Right lobe of liver (tissue), 4 donors: ENCODE measurements around the gene C2CD4B.

Experiments
- CTCF ChIP-seq, 4 donors: fragments of 200-600 bp in 3 of 4; fragments of 450-650 bp in 1 of 4; IDR thresholded peaks; one replicate each; pipeline versions ENCODE4 v1.5.1 to v1.8.0; 2016 to 2022; ENCODE audit warnings: antibody characterized with exemption in 4 of 4, mild to moderate bottlenecking in 2 of 4
- POLR2A ChIP-seq: fragments of 450-650 bp; IDR thresholded peaks from one replicate; pipeline ENCODE4 v1.6.1; 2017; ENCODE audit warnings: antibody characterized with exemption, mild to moderate bottlenecking
- donor health status: DM: no; HTN: no; CAD: no.
- donor health status: DM: no; HTN: no; CAD: no.
- donor health status: DM: no; HTN: yes; CAD: no.

DNA sequence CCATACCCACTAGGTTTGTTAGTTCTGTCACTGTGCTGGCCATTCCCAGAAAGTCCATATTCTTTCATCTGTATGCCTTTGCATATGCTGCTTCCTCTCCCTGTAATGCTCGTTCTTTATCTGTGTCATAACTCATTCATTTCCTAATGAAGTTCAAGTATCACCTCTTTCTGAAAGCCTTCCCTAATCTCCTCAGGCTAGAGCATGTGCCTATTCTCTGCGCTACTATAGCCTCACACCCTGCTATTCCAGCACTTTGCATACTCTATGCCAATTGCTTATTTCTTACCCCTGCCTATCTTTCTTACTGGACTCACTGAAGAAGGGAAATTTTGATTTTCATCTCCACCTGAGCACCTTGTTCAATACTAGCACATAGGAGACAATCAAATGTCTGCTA, 25.6 kb upstream of the C2CD4B start:
- no peak for TF ChIP-seq POLR2A
- no peak for TF ChIP-seq CTCF (IDR thresholded peaks at IDR 0.05)
